A204.1 (cell line): ENCODE results near the gene LYZL6.

ENCODE experiments used
- FAIRE-seq: peaks from 2 replicates; lab custom pipeline; 2012; peaks lifted over from hg19 to GRCh38; lab: Jason Lieb, UNC

Gene LYZL6

GRCh38 chr17:35943537-35943936, at the start of gene LYZL6:
Gene LYZL6 (minus strand): TSS chr17:35943713. CDS start chr17:35939356, 4,357 bp downstream.
- FAIRE-seq = no peak

DNA sequence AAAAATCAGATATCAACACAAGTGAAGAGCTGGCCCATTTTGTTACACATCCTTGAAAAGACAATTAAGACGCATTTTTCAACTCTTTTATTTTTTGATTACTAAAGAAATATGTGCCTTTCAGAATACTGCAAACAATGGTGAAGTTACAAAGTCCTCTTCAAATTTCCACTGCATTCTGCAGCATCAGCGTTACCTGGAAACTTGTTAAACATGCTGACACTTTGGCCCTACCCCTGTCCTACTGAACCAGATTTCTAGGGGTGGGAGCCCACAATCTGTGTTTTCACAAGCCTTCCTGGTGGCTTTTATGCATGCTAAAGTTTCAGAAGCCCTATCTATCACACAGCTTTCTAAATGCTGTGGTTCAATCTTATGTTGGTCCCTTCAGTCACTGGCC, 47.6 kb upstream of the LYZL6 start:
- FAIRE-seq = no peak

- no peak for FAIRE-seq
Measured at GRCh38 chr17:35988164-35988563, 44.7 kb upstream of the LYZL6 start.

DNA sequence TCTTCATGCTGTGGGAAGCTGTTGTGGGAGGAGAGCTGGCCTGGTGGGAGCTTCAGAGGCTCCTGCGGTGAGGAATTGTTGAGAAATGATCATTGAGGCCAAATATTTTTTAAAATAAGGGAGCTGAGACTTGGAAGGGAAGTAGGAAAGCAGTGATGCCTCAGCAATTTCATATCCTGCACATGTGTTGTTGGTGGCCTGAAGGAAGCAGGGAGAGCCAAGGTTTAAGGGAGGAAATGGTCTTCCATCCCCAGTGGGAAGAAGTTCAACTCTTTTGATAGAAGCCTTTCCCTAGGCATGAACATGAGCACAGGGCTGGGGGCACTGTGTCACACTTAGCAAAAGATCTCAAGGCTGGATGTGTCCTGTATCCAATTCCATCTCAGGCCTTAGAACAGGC, 43.1 kb upstream of the LYZL6 start, which contains the start of gene CCL14:
CCL14 (minus strand) TSS at position 87 of the 400 bp plus-strand sequence; CDS start at position 7, 80 bp downstream.
- FAIRE-seq = no peak

GRCh38 chr17:35984140-35984539, 40.6 kb upstream of the LYZL6 start:
- no peak for FAIRE-seq

DNA sequence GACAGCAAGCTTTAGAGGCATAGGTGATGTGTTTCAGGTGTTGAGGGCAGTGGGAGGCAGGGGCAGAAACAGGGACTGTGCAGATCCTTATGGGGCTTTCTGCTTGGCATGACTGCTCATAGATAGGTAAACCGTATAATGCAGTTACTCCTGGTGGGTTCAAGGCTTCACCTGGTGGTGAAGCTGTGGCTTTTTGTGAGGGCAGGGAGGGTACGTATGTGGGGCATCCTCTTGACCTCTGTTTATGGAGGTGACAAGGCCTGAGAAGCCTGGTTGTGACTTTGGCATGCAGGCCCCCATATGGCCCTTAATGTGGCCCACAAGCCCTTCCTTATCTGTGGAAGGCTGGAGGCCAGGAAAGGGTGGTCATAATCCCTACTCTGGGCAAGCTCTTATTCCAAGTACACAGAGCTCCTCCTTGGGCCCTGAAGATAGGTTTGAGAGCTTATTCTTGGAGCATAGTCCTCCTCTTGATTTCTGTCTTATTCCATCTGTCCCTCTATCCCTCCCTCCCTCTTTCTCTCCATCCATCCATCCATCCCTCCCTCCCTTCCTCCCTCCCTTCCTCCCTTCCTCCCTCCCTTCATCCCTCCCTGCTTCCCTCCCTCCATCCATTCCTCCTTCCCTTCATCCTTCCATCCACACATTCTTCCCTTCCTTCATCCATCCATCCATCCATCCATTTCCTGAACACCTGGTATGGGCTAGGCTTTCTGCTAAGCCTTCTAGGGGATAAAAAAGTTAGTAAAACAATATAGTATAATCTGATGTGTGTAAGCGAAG, 39.1 kb upstream of the LYZL6 start:
- no peak for FAIRE-seq

- no peak for FAIRE-seq
Measured at GRCh38 chr17:35981908-35982330, 38.4 kb upstream of the LYZL6 start.

DNA sequence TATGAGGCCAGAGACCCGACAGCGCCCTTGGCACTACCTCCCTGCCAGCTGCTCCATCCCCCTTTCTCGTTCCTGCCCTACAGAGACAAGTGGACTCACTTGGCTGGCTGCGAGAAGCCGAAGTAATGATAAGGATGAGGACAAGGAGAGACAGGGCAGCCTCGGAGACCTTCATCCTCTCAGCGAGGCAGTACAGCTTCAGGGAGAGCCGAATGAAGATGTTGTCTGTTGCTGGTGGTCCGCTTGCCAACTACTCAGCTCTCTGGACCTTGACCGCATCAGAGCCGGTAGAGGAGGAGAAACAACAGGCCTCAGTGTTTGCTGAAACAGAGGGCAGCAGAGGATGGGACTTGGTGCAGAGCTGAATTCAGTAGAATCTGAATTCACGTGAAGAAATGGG, 37.7 kb upstream of the LYZL6 start, which contains the start of gene CCL16:
CCL16 (minus strand) TSS at position 252 of the 400 bp plus-strand sequence; CDS start at position 175, 77 bp downstream.
- no peak for FAIRE-seq

DNA sequence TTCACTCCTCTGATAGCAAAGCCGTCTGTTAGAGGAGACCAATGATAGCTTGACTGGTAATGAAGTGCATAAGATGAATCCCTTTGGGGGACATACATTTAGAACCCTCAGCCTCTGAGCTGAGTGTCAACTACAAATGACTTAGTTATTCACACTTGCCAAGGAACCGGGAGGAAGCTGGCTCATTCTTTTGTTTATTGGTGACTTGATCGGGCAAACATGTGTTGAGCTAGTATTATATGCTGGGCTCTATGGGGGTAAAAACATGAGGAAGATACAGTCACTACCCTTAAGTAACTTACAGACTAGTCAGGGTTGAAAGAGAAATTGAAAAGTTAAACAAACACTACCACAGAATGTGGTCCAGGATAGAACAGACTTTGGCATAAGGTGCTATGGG, 34.8 kb upstream of the LYZL6 start:
- no peak for FAIRE-seq

- no peak for FAIRE-seq
Measured at GRCh38 chr17:35977509-35977908, 34.0 kb upstream of the LYZL6 start.

DNA sequence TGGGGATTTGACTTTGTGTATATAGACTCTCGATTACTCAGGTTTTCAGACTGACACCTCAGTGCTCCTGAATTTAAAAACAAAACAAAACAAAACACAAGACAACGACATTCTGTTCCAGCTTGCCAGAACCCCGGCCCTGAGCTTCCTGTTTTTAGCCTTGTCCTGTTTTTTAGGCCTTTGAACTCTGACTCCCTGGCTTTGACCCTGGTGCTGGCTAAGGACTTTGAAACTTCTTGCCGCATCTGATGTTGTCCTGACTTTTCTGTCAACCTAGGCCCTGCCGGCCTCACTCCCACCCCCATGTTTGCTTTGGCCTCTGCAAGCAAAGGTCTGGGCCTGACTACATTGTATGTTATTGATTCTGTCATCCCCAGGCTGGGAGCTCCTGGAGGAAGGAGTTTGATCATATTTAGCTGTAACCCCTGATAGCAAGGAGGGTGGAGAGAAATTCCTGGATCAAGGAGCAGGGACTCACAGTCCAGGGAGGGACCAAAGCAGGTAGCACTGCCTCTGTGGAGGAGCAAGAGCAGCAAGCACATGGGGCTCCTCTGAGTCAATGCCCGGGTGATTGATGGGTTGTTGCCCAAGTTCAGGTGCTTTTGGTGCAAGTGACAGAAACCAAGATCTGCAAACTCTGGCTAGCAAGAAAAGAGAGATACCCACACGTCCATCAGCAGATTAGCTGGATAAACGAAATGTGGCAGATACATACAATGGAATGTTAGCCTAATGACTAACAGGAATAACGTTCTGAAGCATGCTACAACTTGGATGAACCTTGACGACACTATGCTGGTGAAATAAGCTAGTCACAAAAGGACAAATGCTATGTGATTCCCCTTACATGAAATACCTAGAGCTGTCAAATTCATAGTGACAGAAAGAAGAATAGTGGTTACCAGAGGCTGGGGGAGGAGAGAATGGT, 30.1 kb upstream of the LYZL6 start:
- FAIRE-seq = no peak

DNA sequence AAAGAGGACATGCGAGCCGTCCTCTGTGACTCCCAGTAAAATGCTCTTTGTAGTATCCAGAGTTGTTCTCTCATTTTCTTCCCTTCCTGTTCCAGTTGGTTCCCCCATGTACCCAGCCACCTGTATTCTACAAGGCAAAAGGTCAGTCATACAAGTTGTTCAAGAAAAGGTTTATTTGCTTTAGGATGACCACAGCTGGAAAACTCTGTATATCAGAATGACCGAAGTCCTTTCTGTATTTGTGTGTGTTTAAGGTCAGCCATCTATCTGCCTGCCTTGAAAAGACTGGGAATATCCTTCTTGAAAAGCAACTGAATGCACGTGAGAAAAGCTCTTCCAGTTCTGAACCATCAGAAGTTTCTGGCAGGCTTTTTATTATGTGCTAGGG, 29.4 kb upstream of the LYZL6 start:
- no peak for FAIRE-seq

GRCh38 chr17:35972535-35972934, 29.0 kb upstream of the LYZL6 start:
- no peak for FAIRE-seq

DNA sequence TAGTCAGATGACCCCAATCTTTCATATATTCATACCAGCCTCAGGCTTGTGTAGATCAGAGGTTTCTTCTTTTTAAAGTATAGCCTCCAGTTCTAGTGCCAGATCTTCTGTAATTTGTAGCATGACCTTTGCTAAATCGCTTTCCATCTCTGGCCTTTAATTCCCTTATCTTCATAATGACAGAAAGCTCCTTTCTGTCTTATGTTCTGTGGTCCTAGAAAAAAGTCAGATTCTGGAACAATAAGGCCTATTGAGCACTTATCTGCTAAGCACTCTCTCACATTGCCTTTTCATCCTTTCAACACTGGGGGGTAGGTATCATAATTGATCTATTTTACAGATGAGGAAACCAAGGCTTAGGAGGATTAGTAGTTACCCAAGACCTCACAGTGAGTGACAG, 28.6 kb upstream of the LYZL6 start:
- no peak for FAIRE-seq

GRCh38 chr17:35969558-35970380, 26.3 kb upstream of the LYZL6 start:
- FAIRE-seq = no peak

- no peak for FAIRE-seq
Measured at GRCh38 chr17:35968520-35969054, 25.1 kb upstream of the LYZL6 start.

DNA sequence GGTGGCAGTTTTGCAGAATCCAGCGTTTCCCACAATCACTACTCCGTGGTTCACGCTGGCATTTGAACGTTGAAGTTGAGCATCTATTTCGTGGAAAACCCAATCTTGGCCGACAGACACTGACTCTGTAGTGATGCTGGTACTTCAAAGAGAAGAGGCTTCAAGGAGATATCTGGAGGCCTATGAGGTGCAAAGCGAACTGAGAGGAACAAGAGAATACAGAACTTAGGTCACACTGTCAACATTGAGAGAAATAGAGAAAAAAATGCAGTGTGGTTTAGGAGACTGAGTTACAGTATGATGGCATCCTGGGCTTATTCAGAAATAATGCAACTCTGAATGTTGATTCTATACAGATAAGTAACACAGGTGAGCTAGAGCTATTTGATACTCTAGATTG, 21.8 kb upstream of the LYZL6 start:
- no peak for FAIRE-seq

GRCh38 chr17:35963663-35964062, 20.1 kb upstream of the LYZL6 start:
- FAIRE-seq = no peak

DNA sequence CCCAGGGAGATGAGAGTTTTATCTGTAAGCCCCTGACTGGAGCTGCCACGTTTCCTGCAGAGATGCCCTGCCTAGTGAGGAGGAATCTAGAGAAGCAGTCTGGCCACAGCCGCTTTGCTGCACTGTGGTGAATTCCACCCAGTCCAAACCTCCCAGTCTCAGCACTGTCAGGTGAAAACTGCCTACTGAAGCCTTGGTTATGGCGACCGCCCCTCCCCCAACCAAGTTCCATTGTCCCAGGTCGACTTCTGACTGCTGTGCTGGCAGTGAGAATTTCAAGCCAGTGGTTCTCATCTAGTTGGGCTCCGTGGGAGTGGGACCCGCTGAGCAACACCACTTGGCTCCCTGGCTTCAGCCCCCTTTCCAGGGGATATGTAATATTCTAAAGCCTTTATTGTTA, 10.2 kb upstream of the LYZL6 start:
- FAIRE-seq = no peak

GRCh38 chr17:35949401-35949800, 5.9 kb upstream of the LYZL6 start:
- no peak for FAIRE-seq

GRCh38 chr17:35948092-35948491, 4.6 kb upstream of the LYZL6 start:
- FAIRE-seq = no peak

DNA sequence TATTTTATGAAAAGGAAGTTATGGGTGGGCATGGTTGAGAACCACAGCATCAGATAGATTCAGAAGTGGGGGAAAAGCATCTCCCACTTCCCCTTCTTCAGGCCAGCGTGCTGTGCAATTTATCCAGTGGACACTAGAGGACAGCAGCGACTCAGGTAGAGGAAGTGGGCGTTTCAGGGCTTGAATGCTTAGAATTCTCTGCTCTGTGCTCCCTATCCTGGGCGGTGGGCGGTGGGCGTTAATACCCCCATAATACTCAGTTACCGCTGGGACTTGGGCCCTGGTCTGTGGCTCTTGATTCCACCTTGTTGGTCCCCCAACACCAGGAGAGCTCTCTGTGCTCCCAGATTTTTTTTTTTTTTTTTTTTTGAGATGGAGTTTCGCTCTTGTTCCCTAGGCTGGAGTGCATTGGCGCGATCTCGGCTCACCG, 3.7 kb upstream of the LYZL6 start:
- FAIRE-seq = no peak
